Ovary (tissue), 9 donors: ENCODE data around the gene ZBTB9. TPM values are rescaled to one million over a fixed set of nuclear protein-coding genes. Genes with fewer than 3 reads are reported as not detected.
A peak's percentile ranks its signal among the peaks of the same experiment; 100 is the strongest.

Experiments used
- DNase-seq, 5 donors: peaks; one replicate each; pipeline ENCODE4 v3.0.0-alpha.2; 2019 to 2020
- H3K27ac ChIP-seq, 2 donors: fragments of 200-600 bp; one replicate each; pipeline versions ENCODE4 v1.5.1 to v1.8.0; 2019 to 2022
- H3K27me3 ChIP-seq: fragments of 200-600 bp; one replicate; pipeline ENCODE4 v1.8.0; 2022
- H3K36me3 ChIP-seq: fragments of 200-600 bp; sonication (generic); one replicate; pipeline ENCODE4 v1.5.1; 2019
- H3K4me1 ChIP-seq: one replicate; pipeline ENCODE4 v1.8.1; 2013; ENCODE audit warnings: mild to moderate bottlenecking, moderate library complexity; ENCODE audit not compliant: insufficient read depth
- H3K4me3 ChIP-seq: fragments of 200-600 bp; sonication (generic); one replicate; pipeline ENCODE4 v1.5.1; 2017
- H3K9me3 ChIP-seq, 2 donors: fragments of 200-600 bp in 1 of 2; sonication (generic) in 1 of 2; one replicate each; pipeline versions ENCODE4 v1.5.1 to v1.8.1; 2013 to 2019; ENCODE audit warnings: mild to moderate bottlenecking in 1 of 2, moderate library complexity in 1 of 2
- CTCF ChIP-seq, 3 donors: fragments of 450-650 bp in 2 of 3; fragments of 200-600 bp in 1 of 3; IDR thresholded peaks; one replicate each; pipeline versions ENCODE4 v1.5.1 to v1.8.0; 2016 to 2022; ENCODE audit warnings: antibody characterized with exemption in 3 of 3, mild to moderate bottlenecking in 1 of 3
- EP300 ChIP-seq: sonication (generic); formaldehyde crosslinking; IDR thresholded peaks from one replicate; pipeline ENCODE4 v1.6.1; 2017; ENCODE audit warnings: antibody characterized with exemption
- POLR2A ChIP-seq: fragments of 450-650 bp; IDR thresholded peaks from one replicate; pipeline ENCODE4 v1.6.1; 2017; ENCODE audit warnings: antibody characterized with exemption, mild to moderate bottlenecking, moderate library complexity
- WGBS, 3 donors: extraction: QIAGEN DNeasy Blood & Tissue Kit in 1 of 3; methylation state at CpG; one replicate each; pipeline versions ENCODE4 v1.1.5 to v1.1.7; 2013 to 2017; 5-methylcytosine and 5-hydroxymethylcytosine counted together
- intact Hi-C, 4 donors: fragments of 100-400 bp; cut with DNase I; formaldehyde crosslinking; loops; one replicate each; pipeline versions ENCODE4 v1.11.0 to v1.15.1; 2022 to 2023
- polyA plus RNA-seq, 2 donors: library from polyadenylated mRNA; stranded (reverse); fragments of 200-250 nt in 1 of 2; fragments of 350-450 nt in 1 of 2; fragmentation: Illumina TruSeq in 1 of 2; extraction: RNeasy Lipid Tissue Mini Kit (QIAGEN cat#74804) in 1 of 2; gene quantifications; one replicate each; pipeline ENCODE4 v1.2.3, GENCODE V29; 2013 to 2014
- total RNA-seq, 7 donors: library from RNA; depleted of rRNA in 2 of 7; stranded (reverse); fragments of >200 nt in 2 of 7; fragmentation: NEBNext Ultra II Directional in 3 of 7; extraction: Animal tissue kit (Norgen Biotek cat#: 25700) in 3 of 7; gene quantifications; one replicate each; pipeline versions ENCODE4 v1.1.0 to v1.2.4, GENCODE V29; 2016 to 2023
- donor health status: DM: no; HTN: no; CAD: no; lungs with moderate emphysema.
- donor health status: DM: no; HTN: no; CAD: no.
- donor health status: Bipolar disorder and iron deficiency.
- donor health status: DM: yes; HTN: yes; CAD: no.
- donor health status: DM: no; HTN: no; CAD: no.
- donor health status: DM: yes; HTN: yes; CAD: no.

Gene ZBTB9
- total and polyA plus RNA-seq, 9 donors = 2.4 to 13.5 (median 8.8) TPM

DNA sequence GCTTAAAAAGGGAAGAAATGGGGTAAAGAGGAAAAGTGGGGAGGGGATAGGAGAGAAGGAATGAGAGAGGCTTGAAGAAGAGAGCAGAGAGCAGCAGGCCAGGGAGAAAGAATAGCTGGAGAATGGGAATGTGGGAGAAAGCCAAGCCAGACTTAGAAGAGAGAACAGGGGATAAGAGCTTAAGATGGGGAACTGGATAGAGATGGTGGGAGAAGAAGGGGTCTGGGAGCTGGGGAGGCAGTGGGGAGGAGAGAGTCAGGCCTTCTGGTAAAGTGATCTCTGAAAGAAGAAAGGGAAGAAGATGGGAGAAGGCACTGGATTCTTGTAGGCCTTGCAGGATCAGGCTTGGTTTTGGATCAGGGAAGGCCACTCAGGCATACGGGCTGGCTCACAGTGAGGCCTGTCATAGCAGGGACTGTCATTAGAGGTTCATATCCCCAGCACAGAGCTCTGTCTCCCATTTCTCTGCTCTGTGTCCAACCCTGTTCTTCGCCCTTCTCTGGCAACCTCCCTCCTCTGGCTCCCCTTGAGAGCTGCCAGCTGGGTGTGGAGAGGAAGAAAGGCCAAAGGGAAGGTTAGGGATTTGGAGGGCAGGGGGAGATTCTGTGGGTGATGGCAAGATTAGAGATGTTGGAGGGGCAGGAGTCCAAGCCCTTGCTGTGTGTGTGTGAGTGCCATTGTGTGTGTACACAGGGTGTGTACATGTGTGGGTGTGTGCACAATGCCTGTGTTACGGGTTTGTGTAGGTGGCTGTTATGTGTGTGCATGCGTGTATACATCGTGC, 25.2 kb upstream of the ZBTB9 start:
- 64 to 70% (median 65%) methylated on average over 5 of the region's 5 CpGs for WGBS, 3 donors
- intact Hi-C loops = loop anchor here in 1 of 4 donors (10.0 kb wide), 1 partner anchor 114 kb away; the partner anchor contains the start of genes TAPBP and ZBTB22
- Histone ChIP-seq H3K4me3 (no peak overlapping the region), H3K27me3 (no peaks in the 10 kb centered on the region), H3K4me1 (peaks cover 31% of the 10 kb centered on the region), H3K36me3 (no peaks in the 10 kb centered on the region), H3K9me3 (no peaks in the 10 kb centered on the region), H3K27ac (peak overlapping the region; percentile 54 to 80)
- peak in 2 of 5 donors; percentile 25 to 27 for DNase-seq
- TF ChIP-seq EP300 (no peak), CTCF (IDR thresholded peaks at IDR 0.05) (no peak), POLR2A (no peak)

DNA sequence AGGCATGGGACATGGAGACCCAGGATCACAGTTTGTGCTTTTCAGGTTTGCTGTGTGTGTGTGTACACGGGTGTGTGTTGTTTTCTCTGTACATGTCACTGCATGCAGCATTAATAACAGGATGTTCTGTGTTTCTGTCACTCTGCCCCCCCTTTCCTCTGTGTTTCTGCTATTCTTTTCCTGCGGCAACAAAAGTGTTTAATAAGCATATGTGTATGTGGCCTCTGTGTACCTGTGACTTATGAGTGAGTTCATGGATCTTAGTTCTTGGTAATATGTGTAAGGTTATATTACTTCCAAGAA, 24.7 kb upstream of the ZBTB9 start:
- TF ChIP-seq POLR2A (no peak), EP300 (no peak), CTCF (IDR thresholded peaks at IDR 0.05) (no peak)
- H3K4me1 ChIP-seq = peaks cover 27% of the 10 kb centered on the region
- no peaks in the 10 kb centered on the region for H3K27me3 ChIP-seq
- no peak for DNase-seq
- H3K9me3 ChIP-seq = no peaks in the 10 kb centered on the region
- 31 to 38% (median 36%) methylated on average over 2 of the region's 2 CpGs for WGBS, 3 donors
- H3K4me3 ChIP-seq = no peak overlapping the region
- intact Hi-C loops = loop anchor here in 1 of 4 donors (10.0 kb wide), 1 partner anchor 115 kb away; the partner anchor contains the start of genes TAPBP and ZBTB22
- no peak overlapping the region for H3K27ac ChIP-seq
- no peaks in the 10 kb centered on the region for H3K36me3 ChIP-seq

DNA sequence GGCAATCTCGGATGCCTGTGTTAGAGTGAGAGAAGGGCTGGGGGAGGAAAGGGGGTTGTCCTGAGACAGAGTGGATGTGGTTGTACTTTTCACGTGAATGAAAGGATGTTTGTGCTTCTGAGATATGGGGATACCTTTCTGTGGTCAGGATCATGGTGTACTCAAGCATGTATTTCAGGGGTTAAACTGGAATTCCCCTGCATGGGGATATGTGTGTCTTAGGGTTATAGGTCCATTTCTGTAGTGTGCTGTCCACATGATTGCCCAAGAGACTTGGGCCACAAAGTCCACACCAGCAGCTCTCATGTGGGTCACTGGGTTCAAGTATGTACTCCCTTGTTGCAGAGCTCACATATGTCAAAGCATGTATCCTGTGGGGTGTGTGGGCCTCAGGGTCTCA, 24.0 kb upstream of the ZBTB9 start:
- Histone ChIP-seq H3K36me3 (no peaks in the 10 kb centered on the region), H3K27ac (no peak overlapping the region), H3K4me1 (peaks cover 23% of the 10 kb centered on the region), H3K4me3 (no peak overlapping the region), H3K9me3 (no peaks in the 10 kb centered on the region), H3K27me3 (no peaks in the 10 kb centered on the region)
- whole genome bisulfite sequencing, 3 donors = 42 to 56% (median 47%) methylated on average over 2 of the region's 2 CpGs
- TF ChIP-seq CTCF (IDR thresholded peaks at IDR 0.05) (no peak), POLR2A (no peak), EP300 (no peak)
- no peak for DNase-seq
- intact Hi-C loops = no loop called here

DNA sequence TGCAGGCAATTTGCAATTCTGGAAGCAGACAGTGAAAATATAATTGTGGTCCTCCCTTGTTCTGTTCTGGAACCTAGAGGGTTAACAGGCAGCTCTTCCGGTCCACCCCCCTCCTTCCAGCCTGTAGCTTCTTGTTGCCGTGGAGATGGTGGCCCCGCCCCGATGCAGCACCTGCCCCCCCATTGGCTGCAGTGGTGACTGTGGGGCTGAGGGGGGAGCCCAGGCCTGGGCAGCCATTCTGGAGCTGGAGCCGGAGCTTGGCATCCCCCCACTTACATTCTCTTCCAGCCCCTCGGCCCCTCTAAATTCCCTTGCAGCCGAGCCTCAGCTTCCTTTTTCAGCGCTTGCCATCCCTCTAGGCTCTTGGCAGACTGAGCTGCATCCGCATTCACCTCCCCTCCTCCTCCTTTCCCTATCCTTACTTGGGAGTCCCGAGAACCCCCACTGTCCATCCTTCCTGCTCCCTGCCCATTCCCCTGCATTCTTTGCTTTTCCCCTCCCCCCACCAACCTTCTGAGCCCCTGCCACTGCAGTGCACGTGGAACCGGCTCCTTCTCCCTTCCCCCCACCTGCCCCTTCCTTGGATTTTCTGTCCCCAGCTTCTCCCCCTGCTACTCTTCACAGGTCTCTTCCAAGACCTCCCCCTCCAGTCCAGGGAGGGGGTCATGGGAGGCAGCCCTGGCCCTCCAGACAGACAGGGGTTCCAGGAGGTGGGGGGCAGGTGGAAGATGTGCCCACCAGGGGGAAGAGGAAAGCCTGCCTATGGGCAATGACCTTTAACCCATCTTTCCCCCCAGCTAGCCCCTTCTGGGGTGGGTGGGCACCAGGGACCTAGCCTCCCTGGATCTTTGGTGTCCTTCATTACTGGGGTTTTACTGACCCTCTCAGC, 23.1 kb upstream of the ZBTB9 start:
- no peaks in the 10 kb centered on the region for H3K27me3 ChIP-seq
- 5 to 9% (median 8%) methylated on average over 12 of the region's 12 CpGs for WGBS, 3 donors
- intact Hi-C loops = no loop called here
- H3K9me3 ChIP-seq = no peaks in the 10 kb centered on the region
- DNase-seq = peak; percentile 68 to 82 (median 78)
- H3K4me1 ChIP-seq = peaks cover 23% of the 10 kb centered on the region
- peak overlapping the region; percentile 27 to 35 for H3K27ac ChIP-seq
- H3K4me3 ChIP-seq = no peak overlapping the region
- no peaks in the 10 kb centered on the region for H3K36me3 ChIP-seq
- no peak for TF ChIP-seq POLR2A
- TF ChIP-seq CTCF (IDR thresholded peaks at IDR 0.05) = no peak
